ENCODE results near the gene PKDREJ. TPM values are rescaled to one million over a fixed set of nuclear protein-coding genes. Genes with fewer than 3 reads are reported as not detected.

PKDREJ gene
- total and polyA plus RNA-seq, 2 of the 4 experiments (the other 2 are of a cell fraction) = 0.02 TPM; not detected in 1

GRCh38 chr22:46281866-46282678 lies 18.9 kb upstream of the PKDREJ start:
- Histone ChIP-seq H4K8ac (ENCODE audit: low read depth in 2 of 2, low read length in 2 of 2) (no peak overlapping the region), H3K36me3 (ENCODE audit: control insufficient read depth, insufficient read depth, low read length) (peaks cover 72% of the 10 kb centered on the region), H3K27me3 (ENCODE audit: control insufficient read depth, insufficient read depth, low read length) (no peaks in the 10 kb centered on the region), H3K9me1 (ENCODE audit: insufficient read depth, low read length) (no peaks in the 10 kb centered on the region), H3K4me2 (ENCODE audit: low read depth, low read length) (no peak overlapping the region), H3K9me3 (ENCODE audit: control insufficient read depth, insufficient read depth, low read length) (no peaks in the 10 kb centered on the region), H3K56ac (ENCODE audit: extremely low read depth, insufficient read depth, low read length) (no peak overlapping the region), H4K20me1 (ENCODE audit: insufficient read depth, low read length) (no peaks in the 10 kb centered on the region), H2BK5ac (ENCODE audit: low read depth, low read length, poor library complexity, severe bottlenecking) (no peak overlapping the region), H2BK20ac (ENCODE audit: low read depth, low read length) (no peak overlapping the region), H2AFZ (replicated peaks; ENCODE audit: low read length, poor library complexity) (no peak overlapping the region), H2AK9ac (replicated peaks; ENCODE audit: low read depth, low read length, poor library complexity) (peak overlapping the region; percentile 13), H2BK120ac (ENCODE audit: low read depth, low read length) (no peak overlapping the region), H3K18ac (ENCODE audit: low read depth, low read length) (no peak overlapping the region), H3K79me1 (ENCODE audit: low read depth in 1 of 2, low read length in 2 of 2) (no peaks in the 10 kb centered on the region; a peak in 1 of 4 replicates), H3K4me1 (ENCODE audit: control insufficient read depth, insufficient read depth, low read length) (no peaks in the 10 kb centered on the region), H3K4ac (ENCODE audit: low read depth, low read length) (no peak overlapping the region), H3K9ac (ENCODE audit: low read depth, low read length) (no peak overlapping the region), H2BK15ac (ENCODE audit: low read depth, low read length) (no peak overlapping the region), H3K23ac (ENCODE audit: low read depth, low read length) (no peak overlapping the region), H3K14ac (replicated peaks; ENCODE audit: low read depth, low read length) (no peak overlapping the region), H4K5ac (ENCODE audit: low read depth, low read length) (no peak overlapping the region), H3K4me3 (ENCODE audit: insufficient read depth, low read depth, low read length) (no peak overlapping the region), H2AK5ac (ENCODE audit: low read depth, low read length) (no peak overlapping the region), H4K91ac (ENCODE audit: insufficient read depth, low read depth, low read length) (no peak overlapping the region), H3K27ac (ENCODE audit: insufficient read depth, low read length) (no peak overlapping the region)
- POLR2A ChIA-PET (ENCODE audit: unreplicated experiment) = no interaction called here
- in situ Hi-C loops (cut with MboI; ENCODE audit: low sequenced_read_pairs) (no loop called here), dilution Hi-C loops (cut with HindIII; ENCODE audit: low sequenced_read_pairs, unreplicated experiment) (no loop called here), intact Hi-C loops (cut with micrococcal nuclease) (no loop called here)
- no TSS peak for BruUV-seq (replicated peaks)
- WGBS, 2 experiments (ENCODE audit: extremely low coverage in 2 of 2, insufficient read length in 1 of 2) = 93% methylated on average over 8 of the region's 13 CpGs; no CpG with 5 or more reads in 1 of the 2 experiments
- TF ChIP-seq MXI1 (IDR thresholded peaks at IDR 0.05; ENCODE audit: borderline replicate concordance, low read depth, low read length) (no peak), BHLHE40 (IDR thresholded peaks at IDR 0.05; ENCODE audit: low read depth, low read length) (no peak), CEBPB (IDR thresholded peaks at IDR 0.05; ENCODE audit: low read depth, low read length) (no peak), MAZ (IDR thresholded peaks at IDR 0.05; ENCODE audit: borderline replicate concordance, low read depth, low read length) (no peak), USF2 (IDR thresholded peaks at IDR 0.05; ENCODE audit: low read depth, low read length) (no peak), RCOR1 (IDR thresholded peaks at IDR 0.05; ENCODE audit: insufficient replicate concordance, low read length) (no peak)
- no peak for DNase-seq
- CTCF ChIA-PET = no interaction called here
- ATAC-seq (ENCODE audit: low read depth) = no peak
